ENCODE results near the gene HS1BP3.
A peak's percentile ranks its signal among the peaks of the same experiment; 100 is the strongest.

The HS1BP3 gene

DNA sequence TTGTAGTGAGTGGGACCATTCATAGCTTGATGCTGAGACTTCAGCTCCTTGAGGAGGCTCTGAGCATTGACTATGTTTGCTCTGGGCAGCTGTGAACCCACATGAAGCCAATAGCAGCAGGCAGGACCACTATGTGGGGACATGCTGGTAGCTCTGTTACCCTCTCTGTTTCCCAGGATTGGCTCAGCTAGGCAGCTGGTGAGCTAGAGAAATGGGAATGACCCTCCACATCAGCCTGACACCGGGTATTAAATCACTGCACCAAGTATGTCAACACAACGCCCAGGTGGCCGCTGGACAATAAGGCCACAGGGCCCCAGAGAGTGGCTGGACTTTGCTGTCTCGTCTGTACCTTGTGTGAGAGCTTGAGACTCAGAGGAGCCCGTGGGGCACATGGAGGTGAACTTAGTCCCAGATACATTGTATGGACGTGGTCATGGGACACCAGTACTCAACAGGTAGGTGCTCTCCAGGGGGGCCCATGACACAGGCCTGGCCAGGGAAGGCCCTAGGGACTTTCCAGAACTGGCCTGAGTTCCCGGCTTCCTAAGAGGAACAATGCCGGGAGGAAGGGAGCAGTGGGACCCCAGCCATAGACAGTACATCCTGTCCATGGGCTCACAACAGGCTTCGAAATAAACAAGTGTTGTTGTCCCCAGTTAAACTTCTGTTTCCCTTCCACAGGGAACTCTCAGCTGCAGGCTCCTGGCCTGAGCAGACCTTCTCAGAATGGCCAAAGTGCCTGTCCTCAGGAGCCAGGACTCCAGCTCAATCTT, 35.2 kb downstream of the HS1BP3 start:
- DNase-seq = no peak

- DNase-seq = no peak
Measured at GRCh38 chr2:20615068-20615465, 35.8 kb downstream of the HS1BP3 start.

GRCh38 chr2:20614201-20615067, 36.5 kb downstream of the HS1BP3 start:
- peak; percentile 37 for DNase-seq

DNA sequence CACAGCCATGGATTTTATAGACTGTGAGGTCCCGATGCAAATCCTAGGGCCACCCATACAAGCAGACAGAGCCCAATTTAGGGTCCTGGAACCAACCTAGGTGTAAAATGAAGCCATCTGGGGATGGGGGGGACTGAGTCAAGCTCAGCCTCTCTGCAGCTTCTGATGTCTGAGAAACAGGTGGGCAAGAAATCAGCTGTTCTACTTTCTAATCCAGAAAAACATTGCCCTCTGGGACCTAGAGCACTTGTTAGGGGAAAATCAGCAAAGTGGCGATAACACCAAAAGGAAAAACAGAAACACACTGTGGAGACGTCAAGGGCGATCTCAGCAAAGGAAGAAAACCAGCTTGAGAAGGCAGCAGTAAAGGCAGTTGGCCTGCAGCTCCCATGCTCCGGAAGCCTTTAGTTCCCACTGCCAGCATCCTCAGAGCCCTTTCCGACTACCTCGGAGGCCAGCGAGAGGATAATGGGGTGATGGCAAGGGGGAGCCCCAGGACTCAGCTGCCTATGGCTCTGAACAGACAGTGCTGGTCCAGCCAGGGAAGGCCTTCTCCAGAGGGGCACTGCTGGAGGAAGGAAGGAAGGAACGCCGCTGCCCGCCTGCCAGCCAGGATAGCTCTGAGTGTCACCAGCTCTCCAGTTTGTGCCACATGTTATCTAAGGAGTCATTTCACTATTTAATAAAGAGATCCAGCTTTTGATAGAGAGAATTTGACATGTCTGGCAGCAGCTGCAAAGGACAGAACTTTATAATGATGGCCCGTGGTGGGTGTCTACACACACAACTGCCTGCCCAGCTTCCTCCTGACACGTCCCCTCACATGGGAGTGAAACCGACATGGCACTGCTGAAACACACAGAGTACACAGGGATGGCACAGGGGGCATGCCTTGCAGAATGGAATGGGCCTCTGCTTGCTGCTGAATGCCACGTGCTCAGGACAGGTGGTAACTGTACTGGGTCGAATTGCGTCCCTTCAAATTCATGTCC, 37.7 kb downstream of the HS1BP3 start:
- DNase-seq = no peak

DNA sequence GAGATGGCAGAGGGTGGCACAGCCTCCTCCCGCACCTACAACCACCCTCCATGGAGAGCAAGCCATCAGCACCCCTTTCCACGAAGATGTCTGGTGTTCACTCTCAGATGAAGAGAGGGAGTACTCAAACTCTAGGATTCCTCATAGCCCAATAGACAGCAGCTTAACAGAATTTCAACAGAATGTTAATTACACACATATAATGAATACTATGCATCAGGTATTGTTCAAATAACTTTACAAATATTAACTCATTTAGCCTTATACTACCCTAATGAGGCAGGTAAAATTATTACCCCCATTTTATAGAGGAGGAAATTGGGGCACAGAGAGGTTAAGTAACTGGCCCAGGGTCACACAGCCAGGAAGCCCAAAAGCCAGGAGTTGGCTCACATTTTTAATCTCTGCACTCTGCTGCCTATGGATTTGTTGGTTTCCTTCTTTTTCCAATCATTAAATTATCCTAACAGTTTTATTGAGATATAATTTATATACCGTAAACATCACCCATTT, 39.0 kb downstream of the HS1BP3 start:
- no peak for DNase-seq

GRCh38 chr2:20611077-20611843, 39.6 kb downstream of the HS1BP3 start:
- peak; percentile 61 for DNase-seq

DNA sequence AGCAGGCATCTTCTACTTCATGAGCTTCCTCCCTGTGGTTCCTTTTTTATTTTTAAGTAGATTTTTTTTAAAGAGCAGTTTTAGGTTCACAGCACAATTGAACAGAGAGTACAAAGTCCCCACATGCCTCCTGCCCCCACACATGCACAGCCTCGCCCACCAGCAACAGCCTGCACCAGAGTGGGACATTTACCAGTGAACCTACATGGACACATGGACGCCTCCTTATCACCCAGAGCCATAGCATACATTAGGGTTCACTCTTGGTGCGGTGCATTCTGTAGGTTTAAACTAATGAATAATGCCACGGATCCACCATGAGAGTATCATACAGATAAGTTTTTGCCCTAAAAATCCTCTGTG, 40.9 kb downstream of the HS1BP3 start:
- no peak for DNase-seq

- no peak for DNase-seq
Measured at GRCh38 chr2:20609349-20609994, 41.4 kb downstream of the HS1BP3 start.

DNA sequence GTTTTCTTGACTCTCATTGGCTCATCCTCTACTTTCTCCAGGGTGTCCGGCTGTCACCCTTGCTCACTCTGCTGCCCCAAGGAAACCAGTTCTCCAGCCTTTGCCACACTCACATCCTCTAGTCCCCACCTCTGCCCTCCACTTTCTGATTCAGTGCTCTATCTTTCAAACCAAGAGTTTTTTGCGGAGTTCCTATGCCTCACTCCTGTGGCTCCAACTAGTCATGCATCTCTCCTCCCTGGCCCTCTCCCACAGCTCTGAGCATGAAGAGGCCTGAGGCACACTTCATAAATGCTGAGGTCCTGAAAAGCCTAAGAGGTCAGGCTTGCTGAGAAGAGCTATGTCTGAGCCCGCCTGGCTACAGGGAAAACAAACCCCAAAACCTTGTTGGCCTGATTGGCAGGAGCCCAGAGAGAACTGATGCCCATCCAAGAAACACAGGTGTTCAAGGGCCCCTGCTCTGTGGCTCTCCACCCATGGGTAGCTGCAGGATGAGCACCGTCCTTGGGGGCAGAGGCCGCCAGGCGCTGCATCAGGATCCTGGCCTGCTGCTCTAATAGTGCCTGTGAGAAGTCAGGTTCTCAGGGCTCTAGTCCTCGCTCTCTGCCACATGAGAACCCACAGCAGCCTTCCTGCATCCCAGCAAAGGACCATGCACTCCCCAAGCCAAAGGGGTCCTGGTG, 42.1 kb downstream of the HS1BP3 start:
- no peak for DNase-seq

GRCh38 chr2:20607446-20607845, 43.5 kb downstream of the HS1BP3 start:
- no peak for DNase-seq

GRCh38 chr2:20606198-20606597, 44.7 kb downstream of the HS1BP3 start:
- no peak for DNase-seq

DNA sequence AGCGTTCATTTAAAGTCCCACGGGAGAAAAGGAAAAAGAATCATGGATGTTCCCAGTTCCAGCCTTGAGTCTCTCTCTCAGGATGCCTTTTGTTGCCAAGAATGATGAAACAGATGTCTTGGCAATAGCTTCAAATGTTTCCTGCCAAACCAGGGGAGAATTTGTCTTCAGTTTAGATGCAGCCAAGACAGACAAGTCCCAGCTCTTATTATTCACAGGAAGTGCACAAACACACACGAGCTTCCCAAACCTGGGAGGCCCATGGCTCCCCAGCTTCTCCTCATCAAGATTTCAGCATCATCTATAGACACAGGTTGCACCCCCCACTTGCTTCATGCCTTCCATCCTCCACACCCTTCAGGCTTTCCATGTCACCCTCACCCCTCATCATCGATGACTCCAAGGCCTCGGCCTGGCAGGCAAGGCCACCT, 45.9 kb downstream of the HS1BP3 start:
- no peak for DNase-seq

GRCh38 chr2:20604401-20604911, 46.4 kb downstream of the HS1BP3 start:
- DNase-seq = no peak

DNA sequence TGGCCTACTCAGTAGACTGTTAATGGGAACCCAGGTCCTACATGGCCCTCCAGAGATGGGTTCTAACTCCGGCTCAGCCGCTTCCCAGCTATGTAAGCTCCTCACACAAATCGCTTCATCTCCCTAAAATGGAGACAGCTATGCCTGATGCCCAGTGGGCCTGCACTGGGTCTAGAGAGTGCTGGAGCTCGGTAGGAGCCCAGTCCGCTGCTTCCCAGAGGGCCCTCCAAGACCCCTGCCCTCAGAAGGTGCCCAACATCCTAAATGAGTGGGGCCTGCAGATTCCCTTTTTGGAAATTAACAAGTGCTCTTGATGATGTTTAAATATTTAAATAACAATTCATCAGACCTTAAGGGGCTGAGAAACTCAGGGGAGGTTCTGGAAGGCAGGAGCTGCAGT, 47.1 kb downstream of the HS1BP3 start:
- DNase-seq = no peak

GRCh38 chr2:20602803-20603202, 48.1 kb downstream of the HS1BP3 start:
- DNase-seq = no peak

- DNase-seq = no peak
Measured at GRCh38 chr2:20600756-20601325, 50.1 kb downstream of the HS1BP3 start.

DNA sequence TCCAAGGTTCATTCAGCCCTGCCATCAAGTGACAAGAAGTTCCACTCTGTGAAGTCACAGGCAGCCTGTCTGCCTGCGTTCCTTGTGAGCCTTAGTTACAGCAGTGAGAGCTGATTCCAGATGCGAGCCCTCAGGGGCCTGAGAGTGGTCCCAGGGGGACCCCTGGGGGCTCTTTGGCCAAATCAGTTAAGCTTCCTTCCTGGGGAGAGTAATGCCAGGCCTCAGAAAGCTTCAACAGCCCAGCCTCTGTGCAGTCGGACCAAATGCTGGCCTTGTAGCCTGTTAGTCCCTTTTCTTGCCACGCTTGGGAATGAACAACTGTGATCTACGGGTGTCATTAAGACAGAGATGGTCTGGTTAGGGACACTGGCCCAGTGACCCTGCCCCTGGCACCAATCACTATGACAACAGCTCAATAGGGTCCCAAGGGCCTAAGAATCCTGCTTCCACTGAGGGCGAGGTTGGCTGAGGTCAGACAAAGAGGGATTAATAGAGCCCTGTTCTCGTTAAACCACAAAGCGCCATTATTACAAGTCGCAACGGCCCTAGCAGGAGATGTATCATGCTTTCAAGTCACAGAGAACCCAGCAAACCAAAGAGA, 50.9 kb downstream of the HS1BP3 start:
- no peak for DNase-seq

GRCh38 chr2:20599001-20599600, 51.8 kb downstream of the HS1BP3 start:
- no peak for DNase-seq

- DNase-seq = no peak
Measured at GRCh38 chr2:20597860-20598183, 53.1 kb downstream of the HS1BP3 start.

Data from DMS53 (cell line).